Right lobe of liver (tissue), 4 donors: ENCODE results near the gene VGLL4.

ENCODE experiments used
- POLR2A ChIP-seq: fragments of 450-650 bp; IDR thresholded peaks from one replicate; pipeline ENCODE4 v1.6.1; 2017; ENCODE audit warnings: antibody characterized with exemption, mild to moderate bottlenecking
- TF ChIP-seq, protein P1 (sequence below), 4 donors: fragments of 200-600 bp in 3 of 4; fragments of 450-650 bp in 1 of 4; IDR thresholded peaks; one replicate each; pipeline versions ENCODE4 v1.5.1 to v1.8.0; 2016 to 2022; ENCODE audit warnings: antibody characterized with exemption in 4 of 4, mild to moderate bottlenecking in 2 of 4
- donor health status: DM: no; HTN: no; CAD: no.
- donor health status: DM: no; HTN: no; CAD: no.
- donor health status: DM: no; HTN: yes; CAD: no.

DNA sequence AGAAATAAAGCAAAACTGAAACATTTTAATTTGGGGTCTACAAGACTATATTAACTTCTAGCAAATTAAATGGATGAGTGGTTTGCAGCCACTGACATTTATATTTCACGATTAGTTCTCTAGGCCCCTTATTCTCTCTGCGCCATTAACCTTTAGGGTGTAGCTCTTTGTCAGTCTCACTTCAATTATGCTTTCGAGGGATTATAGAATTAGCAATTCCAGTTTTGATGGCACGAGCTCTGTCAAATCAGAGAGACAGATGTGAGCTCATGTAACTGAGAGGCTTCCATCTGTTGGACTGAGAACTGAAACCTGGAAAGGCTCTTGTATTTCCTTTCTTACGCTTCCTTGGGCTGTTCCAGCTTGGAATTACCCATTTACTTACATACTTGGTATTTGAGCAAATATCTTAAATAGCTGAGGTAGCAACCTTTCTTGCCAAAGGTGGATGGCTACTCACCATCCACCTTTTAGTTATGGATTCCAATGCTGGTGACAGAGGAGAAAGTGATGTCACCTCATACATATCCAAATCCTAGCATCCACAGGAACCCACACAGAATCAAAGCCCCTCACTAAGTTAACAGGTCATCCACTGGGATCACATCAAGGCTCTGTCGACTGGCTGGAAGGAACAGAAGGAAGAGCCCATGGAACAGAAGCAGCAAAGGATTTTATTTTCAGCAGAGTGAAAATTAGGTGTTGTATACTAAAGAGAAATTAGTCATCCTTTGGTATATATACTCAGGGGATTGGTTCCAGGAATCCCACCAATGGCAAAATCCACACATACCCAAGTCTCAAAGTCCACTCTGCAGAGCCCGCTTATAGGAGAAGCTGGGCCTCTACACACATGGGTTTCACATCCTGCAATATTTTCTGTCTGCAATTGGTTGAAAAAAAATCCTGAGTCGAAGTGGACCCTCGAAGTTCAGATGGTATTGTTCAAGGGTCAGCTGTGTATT, 20.8 kb downstream of the VGLL4 start:
- TF ChIP-seq, protein P1, sequence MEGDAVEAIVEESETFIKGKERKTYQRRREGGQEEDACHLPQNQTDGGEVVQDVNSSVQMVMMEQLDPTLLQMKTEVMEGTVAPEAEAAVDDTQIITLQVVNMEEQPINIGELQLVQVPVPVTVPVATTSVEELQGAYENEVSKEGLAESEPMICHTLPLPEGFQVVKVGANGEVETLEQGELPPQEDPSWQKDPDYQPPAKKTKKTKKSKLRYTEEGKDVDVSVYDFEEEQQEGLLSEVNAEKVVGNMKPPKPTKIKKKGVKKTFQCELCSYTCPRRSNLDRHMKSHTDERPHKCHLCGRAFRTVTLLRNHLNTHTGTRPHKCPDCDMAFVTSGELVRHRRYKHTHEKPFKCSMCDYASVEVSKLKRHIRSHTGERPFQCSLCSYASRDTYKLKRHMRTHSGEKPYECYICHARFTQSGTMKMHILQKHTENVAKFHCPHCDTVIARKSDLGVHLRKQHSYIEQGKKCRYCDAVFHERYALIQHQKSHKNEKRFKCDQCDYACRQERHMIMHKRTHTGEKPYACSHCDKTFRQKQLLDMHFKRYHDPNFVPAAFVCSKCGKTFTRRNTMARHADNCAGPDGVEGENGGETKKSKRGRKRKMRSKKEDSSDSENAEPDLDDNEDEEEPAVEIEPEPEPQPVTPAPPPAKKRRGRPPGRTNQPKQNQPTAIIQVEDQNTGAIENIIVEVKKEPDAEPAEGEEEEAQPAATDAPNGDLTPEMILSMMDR (IDR thresholded peaks at IDR 0.05) = no peak
- no peak for TF ChIP-seq POLR2A
